HepG2 (cell line): ENCODE data around the gene ELAVL2. TPM values are rescaled to one million over a fixed set of nuclear protein-coding genes. Genes with fewer than 3 reads are reported as not detected.

Experiments used
- ATAC-seq: fragments of 200-7000 bp; cut with Tn5 transposase; 3 replicates; pipeline ENCODE4 v1.9.1; 2020; ENCODE audit warnings: mild to moderate bottlenecking, moderate library complexity
- BruUV-seq: library from RNA; stranded (reverse); fragments of 400-500 nt; replicated peaks from 2 replicates; lab custom pipeline; 2021; lab: Mats Ljungman, UMichigan
- CTCF ChIA-PET: fragments of 300-600 bp; formaldehyde crosslinking; extraction: SDS; loops from one replicate; lab custom pipeline; 2021; ENCODE audit warnings: low total read pairs, inconsistent platforms, low intra/inter-chr PET ratio; lab: Yijun Ruan, JAX
- POLR2A ChIA-PET: fragments of 350-600 bp; sonication (Branson Sonifier 250); formaldehyde crosslinking; loops from one replicate; lab custom pipeline; 2020; ENCODE audit warnings: antibody characterized with exemption, inconsistent platforms; lab: Yijun Ruan, JAX
- DNase-seq: peaks from one replicate; pipeline ENCODE4 v3.0.0-alpha.2; 2015; ENCODE audit warnings: low spot score
- FAIRE-seq: peaks from 3 replicates; lab custom pipeline; 2011; peaks lifted over from hg19 to GRCh38; lab: Jason Lieb, UNC
- H2AFZ ChIP-seq: one replicate; pipeline ENCODE4 v1.6.1; 2011; ENCODE audit warnings: low read length, inconsistent platforms
- H3K27ac ChIP-seq: fragments of 300-600 bp; 3 replicates; pipeline ENCODE4 v1.8.0; 2011; ENCODE audit warnings: mixed run types, mild to moderate bottlenecking, mixed read lengths, low read length, inconsistent platforms; ENCODE audit not compliant: insufficient read depth; ENCODE audit errors: extremely low read length
- H3K27me3 ChIP-seq, 2 experiments: fragments of 200-600 bp in 1 of 2; 2 replicates in 1 of 2; 3 replicates in 1 of 2; pipeline versions ENCODE4 v1.6.0 to v1.8.0; 2011; ENCODE audit warnings: low read length in 2 of 2, mild to moderate bottlenecking in 2 of 2, moderate library complexity in 2 of 2, inconsistent platforms in 1 of 2; ENCODE audit not compliant: insufficient read depth in 2 of 2, control insufficient read depth in 1 of 2
- H3K36me3 ChIP-seq, 2 experiments: fragments of 200-600 bp in 1 of 2; replicated peaks in 1 of 2; 2 replicates in 1 of 2; 3 replicates in 1 of 2; pipeline versions ENCODE4 v1.5.1 to v1.8.0; 2011; ENCODE audit warnings: low read length in 2 of 2, inconsistent platforms in 1 of 2; ENCODE audit not compliant: insufficient read depth in 2 of 2, control insufficient read depth in 1 of 2
- H3K4me1 ChIP-seq: 2 replicates; pipeline ENCODE4 v1.5.1; 2012; ENCODE audit warnings: low read length, inconsistent platforms; ENCODE audit not compliant: insufficient read depth
- H3K4me2 ChIP-seq: 2 replicates; pipeline ENCODE4 v1.6.0; 2011; ENCODE audit warnings: low read depth, low read length, inconsistent platforms
- H3K4me3 ChIP-seq, 3 experiments: fragments of 200-600 bp in 1 of 3; sonication (generic), shearing (Covaris generic) in 1 of 3; replicated peaks in 1 of 3; 2 replicates each; pipeline ENCODE4 v1.5.1; 2011 to 2016; ENCODE audit warnings: low read length in 3 of 3, inconsistent platforms in 2 of 3, low read depth in 2 of 3, mild to moderate bottlenecking in 2 of 3, control low read depth in 1 of 3, mixed read lengths in 1 of 3; ENCODE audit not compliant: insufficient read depth in 1 of 3
- H3K79me2 ChIP-seq: one replicate; pipeline ENCODE4 v1.6.1; 2011; ENCODE audit warnings: low read length, inconsistent platforms; ENCODE audit not compliant: insufficient read depth
- H3K9ac ChIP-seq: 2 replicates; pipeline ENCODE4 v1.6.0; 2011; ENCODE audit warnings: mild to moderate bottlenecking, low read depth, low read length, inconsistent platforms; ENCODE audit not compliant: insufficient read depth
- H3K9me3 ChIP-seq: 2 replicates; pipeline ENCODE4 v1.5.1; 2012; ENCODE audit warnings: mild to moderate bottlenecking, low read length
- H4K20me1 ChIP-seq: 2 replicates; pipeline ENCODE4 v1.6.0; 2011; ENCODE audit warnings: inconsistent platforms, mild to moderate bottlenecking, low read length, moderate library complexity; ENCODE audit not compliant: insufficient read depth
- ASH2L ChIP-seq: fragments of 300-600, 200-600 bp; sonication (generic); IDR thresholded peaks from 2 replicates; pipeline ENCODE4 v1.7.0; 2017; ENCODE audit warnings: low read depth, mild to moderate bottlenecking, moderate library complexity, mixed read lengths, low read length; ENCODE audit not compliant: insufficient read length
- HNRNPLL ChIP-seq: fragments of 200-400 bp; formaldehyde crosslinking; IDR thresholded peaks from 2 replicates; pipeline ENCODE4 v1.6.1; 2017; ENCODE audit warnings: mild to moderate bottlenecking, low read depth, low read length; ENCODE audit not compliant: poor library complexity, severe bottlenecking
- ZNF746 ChIP-seq: sonication (generic); formaldehyde crosslinking; IDR thresholded peaks from 2 replicates; pipeline ENCODE4 v1.8.0; 2022; ENCODE audit warnings: mild to moderate bottlenecking, missing genetic modification reagents
- WGBS: methylation state at CpG from one replicate; pipeline ENCODE4 v1.1.6; 2017; ENCODE audit warnings: low lambda C conversion rate; 5-methylcytosine and 5-hydroxymethylcytosine counted together
- in situ Hi-C: cut with HindIII; loops from 2 replicates; pipeline ENCODE4 v1.10.0; 2017; ENCODE audit warnings: low pct_unique_long_range_greater_than_20kb; ENCODE audit not compliant: extremely low pct_ligation_motif_present
- intact Hi-C: fragments of 100-400 bp; cut with micrococcal nuclease; formaldehyde crosslinking; loops from one replicate; pipeline ENCODE4 v1.10.0; 2022; ENCODE audit not compliant: unreplicated experiment
- polyA plus RNA-seq, 8 experiments: library from polyadenylated mRNA; depleted of rRNA in 3 of 8; stranded (reverse) in 7 of 8; unstranded in 1 of 8; fragments of >200 nt; fragmentation: Illumina TruSeq in 4 of 8; extraction: Trizol in 4 of 8; gene quantifications; 2 replicates each; pipeline versions ENCODE4 v1.2.1 to v1.2.3, GENCODE V29; 2011 to 2016; ENCODE audit warnings: low read depth in 4 of 8, missing spikeins in 1 of 8, mixed read lengths in 1 of 8; ENCODE audit not compliant: insufficient read depth in 1 of 8
- total RNA-seq, 5 experiments: library from RNA; depleted of rRNA; stranded (reverse); fragments of >200 nt; fragmentation: Illumina TruSeq; extraction: Trizol; gene quantifications; 2 replicates each; pipeline ENCODE4 v1.2.3, GENCODE V29; 2016; ENCODE audit warnings: low read depth in 1 of 5
- TF ChIP-seq, protein P1 (sequence below): sonication (generic); formaldehyde crosslinking; IDR thresholded peaks from 2 replicates; pipeline ENCODE4 v1.4.0; 2020; ENCODE audit warnings: missing genetic modification reagents
- TF ChIP-seq, protein P2 (sequence below): IDR thresholded peaks from 2 replicates; pipeline ENCODE4 v1.6.1; 2016; ENCODE audit warnings: missing biosample characterization, missing genetic modification reagents, low read depth

Gene ELAVL2
- total and polyA plus RNA-seq, 2 of the 13 experiments (the other 11 are each of a cell fraction or from before 2014, with no cell fraction given) = not detected

DNA sequence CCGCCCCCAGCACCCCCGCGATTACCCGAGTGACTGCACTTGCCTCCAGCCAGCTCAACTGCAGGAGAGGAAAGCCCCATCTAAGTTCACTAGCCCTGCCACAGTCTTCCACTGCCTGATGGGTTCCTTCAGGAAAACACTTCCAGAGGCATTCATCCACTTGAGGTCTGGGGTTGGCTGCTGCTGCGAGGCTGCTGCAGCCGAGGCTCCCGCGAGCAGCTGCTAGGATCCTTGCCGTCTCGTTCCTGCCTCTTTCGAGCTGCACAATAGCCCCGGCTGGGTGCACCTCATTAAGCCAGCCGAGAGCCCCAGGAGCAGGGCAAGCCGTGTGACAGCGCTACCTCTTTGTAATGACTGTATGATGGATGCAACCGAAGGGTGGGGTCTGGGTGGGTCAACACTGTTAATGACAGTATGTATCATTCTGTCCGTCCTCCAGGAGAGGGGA lies 24.2 kb upstream of the ELAVL2 start:
- Histone ChIP-seq H3K27me3 (no peaks in the 10 kb centered on the region), H2AFZ (no peak overlapping the region), H3K4me2 (no peak overlapping the region), H4K20me1 (no peaks in the 10 kb centered on the region), H3K4me3 (no peak overlapping the region), H3K36me3 (no peaks in the 10 kb centered on the region), H3K79me2 (no peaks in the 10 kb centered on the region), H3K9ac (no peak overlapping the region), H3K9me3 (no peaks in the 10 kb centered on the region; the same call in 1 of the 2 replicates)
- intact Hi-C loops (no loop called here), in situ Hi-C loops (no loop called here)
- peak; percentile 34; the same call in 2 of the 3 replicates for ATAC-seq
- WGBS = 20% methylated on average over 1 of the region's 17 CpGs
- DNase-seq = no peak
- ChIA-PET CTCF (no interaction called here), POLR2A (no interaction called here)
- no peak for FAIRE-seq
- TF ChIP-seq, protein P1, sequence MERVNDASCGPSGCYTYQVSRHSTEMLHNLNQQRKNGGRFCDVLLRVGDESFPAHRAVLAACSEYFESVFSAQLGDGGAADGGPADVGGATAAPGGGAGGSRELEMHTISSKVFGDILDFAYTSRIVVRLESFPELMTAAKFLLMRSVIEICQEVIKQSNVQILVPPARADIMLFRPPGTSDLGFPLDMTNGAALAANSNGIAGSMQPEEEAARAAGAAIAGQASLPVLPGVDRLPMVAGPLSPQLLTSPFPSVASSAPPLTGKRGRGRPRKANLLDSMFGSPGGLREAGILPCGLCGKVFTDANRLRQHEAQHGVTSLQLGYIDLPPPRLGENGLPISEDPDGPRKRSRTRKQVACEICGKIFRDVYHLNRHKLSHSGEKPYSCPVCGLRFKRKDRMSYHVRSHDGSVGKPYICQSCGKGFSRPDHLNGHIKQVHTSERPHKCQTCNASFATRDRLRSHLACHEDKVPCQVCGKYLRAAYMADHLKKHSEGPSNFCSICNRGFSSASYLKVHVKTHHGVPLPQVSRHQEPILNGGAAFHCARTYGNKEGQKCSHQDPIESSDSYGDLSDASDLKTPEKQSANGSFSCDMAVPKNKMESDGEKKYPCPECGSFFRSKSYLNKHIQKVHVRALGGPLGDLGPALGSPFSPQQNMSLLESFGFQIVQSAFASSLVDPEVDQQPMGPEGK (CRISPR knock-in tag) = no peak
- no peak for TF ChIP-seq ASH2L
- TF ChIP-seq, protein P2, sequence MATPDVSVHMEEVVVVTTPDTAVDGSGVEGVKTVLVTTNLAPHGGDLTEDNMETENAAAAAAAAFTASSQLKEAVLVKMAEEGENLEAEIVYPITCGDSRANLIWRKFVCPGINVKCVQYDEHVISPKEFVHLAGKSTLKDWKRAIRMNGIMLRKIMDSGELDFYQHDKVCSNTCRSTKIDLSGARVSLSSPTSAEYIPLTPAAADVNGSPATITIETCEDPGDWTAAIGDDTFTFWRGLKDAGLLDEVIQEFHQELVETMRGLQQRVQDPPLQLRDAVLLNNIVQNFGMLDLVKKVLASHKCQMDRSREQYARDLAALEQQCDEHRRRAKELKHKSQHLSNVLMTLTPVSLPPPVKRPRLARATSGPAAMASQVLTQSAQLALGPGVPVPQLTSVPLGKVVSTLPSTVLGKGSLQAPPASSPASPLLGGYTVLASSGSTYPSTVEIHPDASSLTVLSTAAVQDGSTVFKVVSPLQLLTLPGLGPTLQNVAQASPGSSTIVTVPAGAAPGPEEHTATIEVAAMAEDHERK (CRISPR knock-in tag) = no peak
- no peak for TF ChIP-seq ZNF746 (CRISPR knock-in tag)
- no peak for TF ChIP-seq HNRNPLL
- TF ChIP-seq, all 625 proteins: peak for 0
- Histone ChIP-seq H3K27ac (no peak overlapping the region), H3K4me1 (no peaks in the 10 kb centered on the region)
- no TSS peak for BruUV-seq
